HG02623 (cell line): ENCODE results near the gene LINC00305.
A peak's percentile ranks its signal among the peaks of the same experiment; 100 is the strongest.

Source experiments
- ATAC-seq: cut with Tn5 transposase; IDR thresholded peaks from one replicate; pipeline ENCODE4 v1.9.1; 2021; ENCODE audit warnings: moderate library complexity; ENCODE audit not compliant: unreplicated experiment

The LINC00305 gene

DNA sequence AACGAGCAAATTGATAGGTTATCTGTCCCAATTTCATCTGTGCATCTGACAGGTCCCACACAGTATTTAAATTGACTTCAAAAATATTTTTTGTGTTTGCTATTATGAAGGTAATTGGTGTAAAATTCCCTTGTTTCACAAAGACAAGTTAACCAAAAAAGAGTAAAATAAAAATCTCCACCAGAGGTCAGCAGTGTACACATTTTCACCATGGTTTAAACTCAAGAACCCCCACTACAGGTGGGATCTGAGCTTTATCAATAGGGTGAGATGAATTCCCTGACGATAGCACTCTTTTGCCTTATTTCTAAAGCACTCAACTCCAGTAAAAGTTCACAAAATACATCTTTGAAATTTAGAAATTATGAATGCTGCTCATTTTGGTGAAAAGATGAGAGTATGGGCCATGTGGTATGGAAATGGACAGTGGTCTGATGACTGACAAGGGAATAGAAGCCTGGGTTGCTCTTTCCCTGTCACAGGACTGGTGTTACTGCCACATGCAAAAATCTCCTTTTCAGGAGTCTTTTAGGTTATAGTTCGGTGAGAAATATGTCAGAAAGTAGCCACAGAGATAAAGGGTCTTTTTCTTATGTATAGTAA lies 111.0 kb downstream of the LINC00305 start:
- ATAC-seq, result peak; percentile 86

GRCh38 chr18:64032312-64032711 lies 116.6 kb downstream of the LINC00305 start:
- no peak for ATAC-seq

GRCh38 chr18:64031411-64031810 lies 117.5 kb downstream of the LINC00305 start:
- no peak for ATAC-seq
